ENCODE data around the gene TIAL1.
"Not testable (repeated sequence)": the region's sequence is repeated elsewhere in the genome, so short reads cannot be mapped to it uniquely, and the experiment has no call there.

Gene TIAL1

DNA sequence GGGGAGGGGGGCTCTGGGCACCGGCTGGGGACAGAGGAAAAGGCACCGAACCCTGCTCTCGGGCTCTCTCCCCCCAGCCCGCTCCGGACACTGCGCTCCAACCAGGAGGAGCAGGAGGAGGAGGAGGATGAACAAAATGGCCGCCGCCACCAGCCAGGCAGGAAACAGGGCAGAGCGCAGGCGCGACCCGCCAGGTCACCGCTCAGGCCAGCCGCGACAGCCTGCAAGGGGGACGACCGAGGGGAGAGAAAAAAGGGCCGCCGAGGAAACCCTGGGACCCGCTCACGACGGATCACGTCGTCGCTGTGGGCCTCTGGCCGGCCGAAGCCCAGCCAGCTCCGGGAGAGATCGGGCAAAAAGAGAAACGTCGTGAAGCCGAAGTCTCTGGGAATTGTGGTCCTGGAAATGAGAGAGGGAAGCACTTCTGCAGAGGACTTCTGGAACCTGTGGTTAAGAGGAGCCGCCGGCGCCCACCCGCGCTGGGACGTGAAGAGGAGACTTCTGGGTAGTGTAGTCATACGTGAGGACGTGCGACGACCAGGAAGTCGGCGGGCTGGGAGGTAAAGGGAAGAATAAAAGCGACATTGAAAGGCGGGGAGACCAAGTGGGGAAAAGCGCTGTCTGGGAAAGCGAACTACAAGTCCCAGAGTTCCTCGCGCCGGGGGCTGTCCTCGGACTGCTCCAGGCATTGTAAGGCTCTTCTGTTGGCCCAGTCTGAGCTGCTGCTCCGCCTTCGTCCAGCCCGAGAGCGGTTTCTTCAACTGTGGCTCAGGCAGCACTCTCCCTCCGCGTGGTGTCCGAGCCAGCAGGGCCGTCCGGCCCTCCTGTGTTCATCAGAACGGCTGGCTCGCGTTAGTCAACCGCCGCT, at the start of gene TIAL1:
TIAL1 (minus strand) TSS at position 428 of the 868 bp plus-strand sequence. CDS start 499 bp downstream, outside the sequence.
- peak; percentile 97 for DNase-seq (ENCODE audit: low spot score)

DNA sequence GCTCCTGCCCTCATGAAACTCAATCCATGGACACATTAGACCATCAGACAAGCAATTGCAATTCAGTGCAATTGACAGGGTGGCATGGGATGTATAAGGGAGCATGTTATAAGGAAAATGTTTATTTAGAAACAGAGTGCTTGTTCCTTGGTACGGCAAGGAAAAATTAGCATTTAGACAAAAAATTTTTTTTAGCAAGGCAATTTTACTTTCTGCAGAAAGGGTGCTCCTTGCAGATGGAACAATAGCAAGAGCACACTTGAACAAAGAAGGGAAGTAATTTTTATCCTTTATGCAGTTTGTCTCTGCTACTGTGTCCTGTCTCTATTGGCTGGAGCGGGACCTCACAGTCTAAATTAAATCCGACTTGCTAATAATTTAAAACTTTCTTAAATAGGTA, 48.2 kb upstream of the TIAL1 start:
- DNase-seq (ENCODE audit: low spot score): no peak

DNA sequence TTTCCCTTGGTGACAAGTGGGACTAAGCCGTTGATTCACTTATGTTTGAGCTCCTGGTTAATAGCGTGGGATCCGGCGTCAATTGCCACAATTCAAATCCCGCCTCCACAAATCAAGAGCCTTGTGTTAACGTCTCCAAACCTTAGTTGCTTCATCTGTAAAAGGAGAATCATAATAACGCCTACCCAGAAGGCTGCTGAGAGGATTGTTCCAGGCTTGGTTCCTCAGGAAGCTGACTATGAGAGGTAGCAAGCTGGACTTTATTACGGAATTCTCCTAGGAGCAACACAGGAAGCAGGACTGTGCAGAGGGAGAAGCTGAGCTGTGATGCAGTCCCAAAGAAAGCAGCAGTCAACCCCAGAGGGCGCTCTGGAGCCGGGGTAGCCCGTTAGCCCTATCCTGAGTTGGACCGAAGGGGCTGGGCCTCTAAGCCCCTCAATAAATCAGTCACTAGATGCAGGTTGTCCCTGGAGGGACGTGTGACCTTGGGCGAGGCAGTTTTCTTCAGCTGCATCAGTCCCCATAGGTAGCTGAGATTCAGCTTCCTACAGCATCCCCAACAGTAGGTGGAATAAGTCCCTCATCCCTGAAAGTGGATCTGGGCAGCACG, 47.5 kb upstream of the TIAL1 start:
- DNase-seq (ENCODE audit: low spot score): peak; percentile 7

GRCh38 chr10:119643306-119644204, 46.8 kb upstream of the TIAL1 start:
- peak; percentile 13 for DNase-seq (ENCODE audit: low spot score)

DNA sequence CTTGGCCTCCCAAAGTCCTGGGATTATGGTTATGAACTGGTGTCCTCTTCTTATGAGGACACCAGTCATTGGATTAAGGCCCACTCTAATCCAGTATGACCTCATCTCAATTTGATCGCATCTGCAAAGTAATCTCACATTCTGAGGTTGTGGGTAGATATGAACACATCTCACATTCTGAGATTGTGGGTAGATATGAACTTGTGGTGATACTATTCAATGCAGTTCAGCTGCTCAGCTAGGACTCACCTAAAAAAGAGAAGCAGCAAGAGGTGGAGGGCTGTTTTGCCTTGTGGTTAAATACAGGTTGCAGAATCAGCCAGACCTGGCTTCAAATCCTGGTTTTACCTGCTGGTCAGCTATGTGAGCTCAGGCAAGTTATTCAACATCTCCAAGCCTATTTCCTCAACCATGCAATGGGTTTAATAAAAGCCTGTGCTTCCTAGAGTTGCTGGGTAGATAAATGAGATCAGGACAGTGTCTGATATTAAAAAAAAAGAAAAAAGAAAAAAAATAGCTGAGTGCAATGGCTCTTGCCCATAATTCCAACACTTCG, 45.9 kb upstream of the TIAL1 start:
- DNase-seq (ENCODE audit: low spot score): no peak

GRCh38 chr10:119640875-119641526, 44.2 kb upstream of the TIAL1 start:
- DNase-seq (ENCODE audit: low spot score): no peak

- DNase-seq (ENCODE audit: low spot score): no peak
Measured at GRCh38 chr10:119640384-119640783, 43.6 kb upstream of the TIAL1 start.

GRCh38 chr10:119638982-119639381, 42.2 kb upstream of the TIAL1 start:
- no peak for DNase-seq (ENCODE audit: low spot score)

DNA sequence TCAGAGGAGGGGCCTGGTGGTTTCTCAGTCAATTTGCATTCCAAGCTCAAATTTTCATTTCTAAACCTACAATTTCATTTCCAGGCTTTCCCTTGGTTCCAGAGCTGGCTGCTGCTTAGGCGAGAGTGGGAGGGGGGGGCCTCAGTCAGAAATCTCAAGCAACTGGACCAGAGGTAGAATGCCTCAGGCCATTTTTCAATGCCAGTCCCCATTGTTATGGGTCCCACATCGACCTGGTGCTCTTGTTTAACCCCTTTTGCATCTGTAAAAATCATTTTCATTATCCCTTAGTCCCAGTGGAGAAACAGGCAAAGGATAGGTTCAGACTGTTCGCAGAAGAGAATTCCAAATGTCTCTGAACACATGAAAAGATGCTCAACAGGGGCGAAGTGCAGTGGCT, 40.9 kb upstream of the TIAL1 start:
- DNase-seq (ENCODE audit: low spot score): no peak

DNA sequence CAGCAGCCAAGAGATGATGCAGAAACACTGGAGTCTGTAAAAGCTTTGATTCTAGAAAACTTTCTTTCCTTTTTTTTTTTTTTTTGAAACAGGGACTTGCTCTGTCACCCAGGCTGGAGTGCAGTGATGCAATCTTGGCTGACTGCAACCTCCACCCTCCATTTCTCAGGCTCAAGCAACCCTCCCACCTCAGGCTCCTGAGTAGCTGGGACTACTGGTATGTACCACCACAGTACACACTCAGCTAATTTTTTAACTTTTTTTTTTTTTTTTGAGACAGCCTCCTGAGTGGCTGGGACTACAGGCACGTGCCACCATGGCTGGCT, 37.4 kb upstream of the TIAL1 start:
- no peak for DNase-seq (ENCODE audit: low spot score)

GRCh38 chr10:119633538-119634218, 36.9 kb upstream of the TIAL1 start:
- no peak for DNase-seq (ENCODE audit: low spot score)

DNA sequence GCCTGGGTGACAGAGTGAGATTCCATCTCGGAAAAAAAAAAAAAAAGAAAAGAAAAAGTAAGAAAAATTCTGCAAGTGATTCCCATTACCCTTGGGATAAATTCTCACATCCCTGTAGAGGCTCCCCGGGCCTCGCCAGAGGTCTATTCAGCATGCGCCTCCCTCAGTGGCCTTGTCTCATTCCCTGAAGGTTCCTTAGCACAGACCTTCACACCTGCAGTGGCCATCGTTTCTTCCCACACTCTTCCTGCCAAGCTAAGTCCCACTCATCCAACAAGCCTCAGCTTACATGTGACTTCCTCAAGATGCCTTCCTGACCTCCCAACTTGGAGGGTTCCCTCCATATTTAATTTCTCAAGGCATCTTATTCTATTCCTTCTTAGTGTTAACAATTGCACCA, 33.5 kb upstream of the TIAL1 start:
- no peak for DNase-seq (ENCODE audit: low spot score)

DNA sequence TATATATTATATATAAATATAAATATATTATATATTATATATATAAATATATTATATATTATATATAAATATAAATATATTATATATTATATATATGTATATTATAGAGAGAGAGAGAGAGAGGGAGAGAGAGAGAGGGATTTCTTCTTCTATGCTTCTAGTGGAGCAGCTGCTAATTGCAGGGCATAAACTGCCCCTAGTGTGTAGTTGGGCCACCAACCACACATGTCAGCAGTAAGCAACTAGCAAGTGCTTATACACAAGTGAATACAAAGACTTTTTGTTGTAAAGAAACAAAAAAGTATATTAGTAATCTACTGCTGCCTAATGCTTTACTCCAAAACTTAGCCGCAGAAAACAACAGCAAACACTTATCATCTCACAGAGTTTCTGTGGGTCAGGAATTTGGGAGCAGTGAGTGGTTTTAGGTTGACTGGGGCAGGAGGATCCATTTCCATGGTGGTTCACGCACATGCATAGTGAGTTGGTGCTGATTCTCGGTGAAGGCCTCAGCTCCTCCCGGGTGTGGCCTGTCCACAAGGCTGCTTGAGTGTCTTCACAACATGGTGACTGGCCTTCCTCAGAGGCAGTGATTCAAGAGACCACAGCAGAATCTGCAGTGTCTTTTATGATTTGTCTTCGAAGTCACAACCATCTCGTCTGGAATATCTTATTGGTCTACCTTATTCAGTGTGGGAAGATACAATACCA, 29.0 kb upstream of the TIAL1 start:
- DNase-seq (ENCODE audit: low spot score): no peak

DNA sequence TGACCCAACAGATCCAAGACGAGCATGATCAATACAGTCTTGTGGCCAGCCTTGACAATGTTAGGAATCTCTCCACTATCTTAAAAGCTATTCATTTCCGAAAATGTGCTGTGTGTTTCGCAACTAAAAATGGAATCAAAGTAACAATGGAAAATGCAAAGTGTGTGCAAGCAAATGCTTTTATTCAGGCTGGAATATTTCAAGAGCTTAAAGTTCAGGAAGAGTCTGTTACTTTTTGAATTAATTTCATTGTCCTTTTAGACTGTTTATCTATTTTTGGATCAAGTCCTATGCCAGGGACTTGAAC, 24.3 kb upstream of the TIAL1 start:
- DNase-seq (ENCODE audit: low spot score): no peak

GRCh38 chr10:119620241-119621077, 23.7 kb upstream of the TIAL1 start:
- peak; percentile 39 for DNase-seq (ENCODE audit: low spot score)

DNA sequence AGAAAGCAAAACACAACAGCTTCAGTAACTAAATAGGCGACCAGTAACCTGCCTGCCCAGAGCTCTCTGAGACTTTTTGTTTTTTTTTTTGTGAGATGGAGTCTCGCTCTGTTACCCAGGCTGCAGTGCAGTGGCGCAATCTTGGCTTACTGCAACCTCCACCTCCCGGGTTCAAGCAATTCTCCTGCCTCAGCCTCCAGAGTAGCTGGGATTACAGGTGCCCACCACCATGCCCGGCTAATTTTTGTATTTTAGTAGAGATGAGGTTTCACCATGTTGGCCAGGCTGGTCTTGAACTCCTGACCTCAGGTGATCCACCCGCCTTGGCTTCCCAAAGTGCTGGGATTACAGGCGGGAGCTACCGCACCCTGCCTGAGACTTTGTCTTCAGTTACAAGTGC, 23.0 kb upstream of the TIAL1 start:
- not testable (repeated sequence) for DNase-seq (ENCODE audit: low spot score)

DNA sequence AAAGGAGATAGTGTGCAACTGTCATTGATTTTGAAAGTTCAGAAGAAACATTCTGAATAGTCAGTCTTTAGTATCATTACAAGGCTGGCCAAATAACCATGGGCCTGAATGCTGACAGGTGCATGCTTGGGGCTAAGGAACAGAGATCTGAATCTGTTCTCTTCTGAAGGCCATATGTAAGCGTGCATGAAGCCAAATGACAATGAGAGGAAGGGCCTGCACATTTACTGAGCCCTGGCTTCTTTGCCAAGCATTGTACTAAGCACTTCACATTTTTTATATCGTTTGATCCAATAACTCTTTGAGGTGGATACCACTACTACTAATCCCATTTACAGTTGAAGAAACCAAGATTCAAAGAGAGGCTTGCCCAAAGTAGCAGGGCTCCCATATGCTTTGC, 22.5 kb upstream of the TIAL1 start:
- no peak for DNase-seq (ENCODE audit: low spot score)

DNA sequence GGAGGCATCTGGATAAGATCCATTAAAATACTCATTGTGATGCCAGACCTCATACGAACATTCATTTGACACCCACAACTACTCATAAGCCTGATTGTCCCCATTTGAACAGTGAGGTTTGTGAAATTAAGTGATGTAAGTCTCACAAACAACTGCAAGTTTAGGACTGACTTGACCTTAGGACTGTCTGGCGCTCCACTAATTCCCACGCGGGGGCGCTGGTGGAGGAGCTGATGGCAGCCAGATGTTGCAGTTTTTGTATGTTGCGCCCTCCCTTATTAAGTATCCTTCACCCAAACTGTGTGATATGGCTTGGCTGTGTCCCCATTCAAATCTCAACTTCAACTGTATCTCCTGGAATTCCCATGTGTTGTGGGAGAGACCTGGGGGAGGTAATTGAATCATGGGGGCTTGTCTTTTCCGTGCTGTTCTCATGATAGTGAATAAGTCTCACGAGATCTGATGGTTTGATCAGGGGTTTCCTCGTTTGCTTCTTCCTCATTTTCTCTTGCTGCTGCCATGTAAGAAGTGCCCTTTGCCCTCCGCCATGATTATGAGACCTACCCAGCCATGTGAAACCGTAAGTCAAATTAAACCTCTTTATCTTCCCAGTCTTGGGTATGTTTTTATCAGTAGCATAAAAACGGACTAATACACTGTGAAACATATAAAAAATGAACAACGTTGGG, 20.3 kb upstream of the TIAL1 start:
- peak; percentile 53 for DNase-seq (ENCODE audit: low spot score)

- no peak for DNase-seq (ENCODE audit: low spot score)
Measured at GRCh38 chr10:119614686-119615085, 17.9 kb upstream of the TIAL1 start.
